Fibroblast of lung (primary cell): Measurements from ENCODE around the gene CAMK1G. TPM values are rescaled to one million over a fixed set of nuclear protein-coding genes. Genes with fewer than 3 reads are reported as not detected.

ENCODE experiments used
- DNase-seq, 2 donors: peaks; one replicate each; pipeline versions ENCODE4 v3.0.0 to v3.0.0-alpha.2; 2010; ENCODE audit warnings: low read depth in 2 of 2
- H2AFZ ChIP-seq: 2 replicates; pipeline ENCODE4 v1.5.1; 2012; ENCODE audit warnings: low read length, control low read depth, inconsistent platforms
- H3K27ac ChIP-seq: 2 replicates; pipeline ENCODE4 v1.5.1; 2011; ENCODE audit warnings: low read length, control low read depth; ENCODE audit not compliant: insufficient read depth
- H3K27me3 ChIP-seq: 2 replicates; pipeline ENCODE4 v1.5.1; 2011; ENCODE audit warnings: mild to moderate bottlenecking, low read length; ENCODE audit not compliant: control insufficient read depth, insufficient read depth
- H3K36me3 ChIP-seq: 2 replicates; pipeline ENCODE4 v1.5.1; 2011; ENCODE audit warnings: low read length; ENCODE audit not compliant: control insufficient read depth, insufficient read depth
- H3K4me1 ChIP-seq: 2 replicates; pipeline ENCODE4 v1.5.1; 2011; ENCODE audit warnings: low read length; ENCODE audit not compliant: control insufficient read depth, insufficient read depth; ENCODE audit errors: extremely low read depth
- H3K4me2 ChIP-seq: 2 replicates; pipeline ENCODE4 v1.5.1; 2011; ENCODE audit warnings: low read length, control low read depth; ENCODE audit not compliant: insufficient read depth; ENCODE audit errors: extremely low read depth
- H3K4me3 ChIP-seq, 4 experiments: fragments of 200-600 bp in 1 of 4; sonication (generic) in 1 of 4; replicated peaks in 1 of 4; 2 replicates each; pipeline ENCODE4 v1.5.1; 2011 to 2016; ENCODE audit warnings: low read length in 4 of 4, low read depth in 3 of 4, mild to moderate bottlenecking in 3 of 4, control low read depth in 2 of 4, inconsistent platforms in 1 of 4, mixed read lengths in 1 of 4; ENCODE audit not compliant: insufficient read depth in 1 of 4; ENCODE audit errors: control extremely low read depth in 1 of 4
- H3K79me2 ChIP-seq: 2 replicates; pipeline ENCODE4 v1.5.1; 2012; ENCODE audit warnings: mild to moderate bottlenecking, low read length, inconsistent platforms; ENCODE audit not compliant: control insufficient read depth, insufficient read depth
- H3K9ac ChIP-seq: 2 replicates; pipeline ENCODE4 v1.5.1; 2011; ENCODE audit warnings: mild to moderate bottlenecking, low read length, control low read depth; ENCODE audit not compliant: insufficient read depth
- H3K9me3 ChIP-seq: 2 replicates; pipeline ENCODE4 v1.5.1; 2012; ENCODE audit warnings: low read depth, low read length; ENCODE audit not compliant: control insufficient read depth, insufficient read depth
- H4K20me1 ChIP-seq: 2 replicates; pipeline ENCODE4 v1.5.1; 2011; ENCODE audit warnings: low read length; ENCODE audit not compliant: control insufficient read depth, insufficient read depth; ENCODE audit errors: extremely low read depth
- EZH2 ChIP-seq: IDR thresholded peaks from 2 replicates; pipeline ENCODE4 v1.5.1; 2012; ENCODE audit warnings: low read length, control low read depth, mild to moderate bottlenecking; ENCODE audit errors: missing control alignments
- polyA plus RNA-seq, 2 donors: library from polyadenylated mRNA; depleted of rRNA in 1 of 2; stranded (reverse) in 1 of 2; unstranded in 1 of 2; fragments of >200 nt; gene quantifications; 2 replicates each; pipeline ENCODE4 v1.2.1, GENCODE V29; 2011 to 2012; ENCODE audit warnings: missing spikeins in 1 of 2
- total RNA-seq: library from RNA; depleted of rRNA; stranded (reverse); fragments of >200 nt; gene quantifications from 2 replicates; pipeline ENCODE4 v1.2.1, GENCODE V29; 2014
- TF ChIP-seq, protein P1 (sequence below), 2 donors: IDR thresholded peaks in 1 of 2; conservative IDR thresholded peaks in 1 of 2; 1 replicate in 1 of 2; 2 replicates in 1 of 2; pipeline ENCODE4 v1.5.1; 2011 to 2012; ENCODE audit warnings: low read length in 2 of 2, control low read depth in 1 of 2, inconsistent platforms in 1 of 2, low read depth in 1 of 2, mild to moderate bottlenecking in 1 of 2

CAMK1G gene
- total and polyA plus RNA-seq, 2 donors (not counting 1 experiment from before 2014, with no cell fraction given) = 0.96 to 1.7 TPM

GRCh38 chr1:209561532-209561931, 22.0 kb upstream of the CAMK1G start:
- Histone ChIP-seq H3K4me1 (no peaks in the 10 kb centered on the region), H3K36me3 (no peaks in the 10 kb centered on the region), H2AFZ (no peak overlapping the region), H3K9me3 (no peaks in the 10 kb centered on the region), H3K27ac (no peak overlapping the region), H4K20me1 (no peaks in the 10 kb centered on the region), H3K4me2 (no peak overlapping the region), H3K9ac (no peak overlapping the region), H3K4me3 (no peak overlapping the region), H3K27me3 (peaks cover 6% of the 10 kb centered on the region), H3K79me2 (no peaks in the 10 kb centered on the region)
- no peak for DNase-seq
- TF ChIP-seq EZH2 = no peak
- TF ChIP-seq, protein P1, sequence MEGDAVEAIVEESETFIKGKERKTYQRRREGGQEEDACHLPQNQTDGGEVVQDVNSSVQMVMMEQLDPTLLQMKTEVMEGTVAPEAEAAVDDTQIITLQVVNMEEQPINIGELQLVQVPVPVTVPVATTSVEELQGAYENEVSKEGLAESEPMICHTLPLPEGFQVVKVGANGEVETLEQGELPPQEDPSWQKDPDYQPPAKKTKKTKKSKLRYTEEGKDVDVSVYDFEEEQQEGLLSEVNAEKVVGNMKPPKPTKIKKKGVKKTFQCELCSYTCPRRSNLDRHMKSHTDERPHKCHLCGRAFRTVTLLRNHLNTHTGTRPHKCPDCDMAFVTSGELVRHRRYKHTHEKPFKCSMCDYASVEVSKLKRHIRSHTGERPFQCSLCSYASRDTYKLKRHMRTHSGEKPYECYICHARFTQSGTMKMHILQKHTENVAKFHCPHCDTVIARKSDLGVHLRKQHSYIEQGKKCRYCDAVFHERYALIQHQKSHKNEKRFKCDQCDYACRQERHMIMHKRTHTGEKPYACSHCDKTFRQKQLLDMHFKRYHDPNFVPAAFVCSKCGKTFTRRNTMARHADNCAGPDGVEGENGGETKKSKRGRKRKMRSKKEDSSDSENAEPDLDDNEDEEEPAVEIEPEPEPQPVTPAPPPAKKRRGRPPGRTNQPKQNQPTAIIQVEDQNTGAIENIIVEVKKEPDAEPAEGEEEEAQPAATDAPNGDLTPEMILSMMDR (conservative IDR thresholded peaks at IDR 0.05 in 1 of 2, IDR thresholded peaks at IDR 0.05 in 1 of 2; ENCODE audit: low read depth in 1 of 2, low read length in 2 of 2) = no peak

DNA sequence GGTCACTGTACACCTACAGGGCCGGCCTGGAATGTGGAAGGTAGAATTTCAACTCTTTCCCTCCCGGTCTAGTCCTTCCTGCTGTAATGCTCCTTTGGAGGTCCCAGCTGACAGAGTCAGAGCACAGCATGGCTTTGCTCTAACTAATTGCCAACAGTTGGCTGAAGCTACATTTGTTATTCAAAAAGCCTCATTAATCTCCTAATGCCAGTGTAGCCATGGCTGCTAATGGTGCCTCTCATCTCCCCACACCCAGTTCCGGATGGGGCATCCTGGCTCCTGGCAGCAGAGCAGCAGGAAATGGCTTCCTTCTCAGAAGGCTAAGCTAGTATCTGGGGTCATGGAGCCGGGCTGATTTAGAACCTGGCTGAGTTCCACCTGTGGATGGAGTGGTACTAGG, 18.7 kb upstream of the CAMK1G start:
- Histone ChIP-seq H3K9ac (no peak overlapping the region), H3K4me2 (no peak overlapping the region), H3K27ac (no peak overlapping the region), H3K36me3 (no peaks in the 10 kb centered on the region), H2AFZ (no peak overlapping the region), H3K27me3 (peaks cover 6% of the 10 kb centered on the region), H3K79me2 (no peaks in the 10 kb centered on the region), H4K20me1 (no peaks in the 10 kb centered on the region), H3K9me3 (no peaks in the 10 kb centered on the region), H3K4me1 (no peaks in the 10 kb centered on the region), H3K4me3 (no peak overlapping the region)
- no peak for TF ChIP-seq EZH2
- TF ChIP-seq, protein P1 (conservative IDR thresholded peaks at IDR 0.05 in 1 of 2, IDR thresholded peaks at IDR 0.05 in 1 of 2; ENCODE audit: low read depth in 1 of 2, low read length in 2 of 2) = no peak
- no peak for DNase-seq

DNA sequence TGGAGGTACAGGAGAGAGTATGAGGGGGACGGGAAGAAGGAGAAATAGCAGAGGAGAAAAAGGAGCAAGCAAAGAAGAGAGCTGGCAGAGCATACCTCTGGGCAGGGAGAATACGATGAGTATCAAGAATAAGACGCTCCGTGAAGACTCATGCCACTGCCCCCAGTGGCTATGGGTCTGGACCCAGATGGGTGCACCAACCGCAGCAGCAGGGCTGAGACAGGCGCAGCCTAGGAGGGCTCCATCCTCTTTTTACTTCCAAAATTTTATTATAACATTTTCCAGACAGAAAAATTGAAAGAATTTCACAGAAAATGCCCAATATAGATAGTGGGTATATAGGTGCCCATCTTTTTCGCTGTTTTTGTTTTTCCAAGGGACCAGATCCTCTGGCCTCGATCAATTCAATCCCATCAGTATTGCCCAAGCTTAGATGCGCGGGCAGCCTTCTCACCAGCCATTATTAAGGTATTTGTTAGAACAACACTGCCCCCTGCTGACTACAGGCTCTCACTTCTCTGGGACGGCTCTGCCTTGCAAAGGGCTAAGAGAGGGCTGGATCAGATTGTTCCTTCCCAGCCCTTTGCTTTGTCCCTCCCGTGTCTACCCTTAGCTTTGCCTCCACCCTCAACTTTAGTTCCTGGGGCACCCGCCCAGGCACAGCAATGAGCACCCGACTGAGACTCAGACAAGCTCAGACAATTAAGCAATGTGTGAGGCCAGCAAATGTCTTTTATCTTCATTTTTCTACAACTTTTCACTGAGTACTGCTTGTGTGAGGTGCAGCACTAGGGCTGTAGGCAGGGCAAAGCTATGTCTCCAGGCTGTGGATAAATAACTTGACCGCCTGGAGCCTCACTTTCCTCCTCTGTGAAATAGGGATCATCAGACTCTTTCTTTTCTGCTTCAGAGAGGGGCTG, 17.5 kb upstream of the CAMK1G start:
- Histone ChIP-seq H3K27me3 (peaks cover 6% of the 10 kb centered on the region), H2AFZ (no peak overlapping the region)

More for the DNA sequence above, 17.5 kb upstream of the CAMK1G start:
- Histone ChIP-seq H3K27ac (no peak overlapping the region), H4K20me1 (no peaks in the 10 kb centered on the region), H3K4me1 (no peaks in the 10 kb centered on the region), H3K4me2 (no peak overlapping the region), H3K79me2 (no peaks in the 10 kb centered on the region), H3K4me3 (no peak overlapping the region), H3K9ac (no peak overlapping the region), H3K36me3 (no peaks in the 10 kb centered on the region), H3K9me3 (no peaks in the 10 kb centered on the region)
- TF ChIP-seq, protein P1 (conservative IDR thresholded peaks at IDR 0.05 in 1 of 2, IDR thresholded peaks at IDR 0.05 in 1 of 2; ENCODE audit: low read depth in 1 of 2, low read length in 2 of 2) = peak; percentile 61 to 87
- no peak for TF ChIP-seq EZH2
- peak; percentile 65 to 82 for DNase-seq
